Spleen (tissue), 11 donors: ENCODE measurements around the gene PCSK7. TPM values are rescaled to one million over a fixed set of nuclear protein-coding genes. Genes with fewer than 3 reads are reported as not detected.

Experiments
- DNase-seq: peaks from one replicate; pipeline ENCODE4 v3.0.0-alpha.2; 2020
- H3K27ac ChIP-seq, 8 donors: fragments of 200-600 bp; sonication (generic) in 7 of 8; 1 replicate in 4 of 8; 2 replicates in 4 of 8; pipeline versions ENCODE4 v1.5.0 to v1.8.0; 2016 to 2021; ENCODE audit warnings: inconsistent platforms in 4 of 8, mild to moderate bottlenecking in 4 of 8, moderate library complexity in 1 of 8
- H3K27me3 ChIP-seq, 7 donors: fragments of 200-600 bp; sonication (generic) in 6 of 7; replicated peaks in 1 of 7; 1 replicate in 4 of 7; 2 replicates in 3 of 7; pipeline versions ENCODE4 v1.5.0 to v1.8.0; 2016 to 2021; ENCODE audit warnings: inconsistent platforms in 3 of 7, mild to moderate bottlenecking in 1 of 7
- H3K36me3 ChIP-seq, 6 donors: fragments of 200-600 bp; sonication (generic) in 5 of 6; 1 replicate in 4 of 6; 2 replicates in 2 of 6; pipeline versions ENCODE4 v1.5.0 to v1.8.0; 2016 to 2021; ENCODE audit warnings: inconsistent platforms in 2 of 6
- H3K4me1 ChIP-seq, 6 donors: fragments of 200-600 bp; sonication (generic) in 5 of 6; 1 replicate in 3 of 6; 2 replicates in 3 of 6; pipeline versions ENCODE4 v1.5.0 to v1.8.0; 2016 to 2021; ENCODE audit warnings: inconsistent platforms in 3 of 6
- H3K4me3 ChIP-seq, 8 donors: fragments of 200-600 bp; sonication (generic) in 7 of 8; 1 replicate in 4 of 8; 2 replicates in 4 of 8; pipeline versions ENCODE4 v1.5.0 to v1.8.0; 2016 to 2021; ENCODE audit warnings: inconsistent platforms in 4 of 8, mild to moderate bottlenecking in 4 of 8, moderate library complexity in 2 of 8
- H3K9me3 ChIP-seq, 8 donors: fragments of 200-600 bp; sonication (generic) in 7 of 8; 1 replicate in 4 of 8; 2 replicates in 4 of 8; pipeline versions ENCODE4 v1.5.0 to v1.8.0; 2016 to 2021; ENCODE audit warnings: inconsistent platforms in 4 of 8
- POLR2A ChIP-seq, 3 donors: fragments of 450-650 bp; IDR thresholded peaks; one replicate each; pipeline ENCODE4 v1.5.1; 2017; ENCODE audit warnings: antibody characterized with exemption in 3 of 3, mild to moderate bottlenecking in 1 of 3
- POLR2AphosphoS5 ChIP-seq, 3 donors: sonication (generic); formaldehyde crosslinking; IDR thresholded peaks; one replicate each; pipeline ENCODE4 v1.5.1; 2017; ENCODE audit warnings: antibody characterized with exemption in 3 of 3
- WGBS, 5 donors: extraction: QIAGEN DNeasy Blood & Tissue Kit in 3 of 5; methylation state at CpG; one replicate each; pipeline versions ENCODE4 v1.1.5 to v1.1.7; 2013 to 2018; 5-methylcytosine and 5-hydroxymethylcytosine counted together
- intact Hi-C: fragments of 100-400 bp; cut with DNase I; formaldehyde crosslinking; loops from one replicate; pipeline ENCODE4 v1.15.0; 2023; ENCODE audit warnings: low total_unique reads
- polyA plus RNA-seq, 3 donors: library from polyadenylated mRNA; stranded (reverse); fragments of 200-250 nt; gene quantifications; one replicate each; pipeline ENCODE4 v1.2.1, GENCODE V29; 2013
- total RNA-seq, 7 donors: library from RNA; depleted of rRNA in 3 of 7; stranded (reverse); fragments of >200 nt in 3 of 7; fragmentation: NEBNext Ultra II Directional in 4 of 7; extraction: Animal tissue kit (Norgen Biotek cat#: 25700) in 4 of 7; gene quantifications; one replicate each; pipeline versions ENCODE4 v1.1.0 to v1.2.1, GENCODE V29; 2016 to 2021
- TF ChIP-seq, protein P1 (sequence below), 11 experiments: fragments of 200-600 bp in 7 of 11; fragments of 450-650 bp in 4 of 11; sonication (generic) in 4 of 11; IDR thresholded peaks in 8 of 11; conservative IDR thresholded peaks in 3 of 11; 1 replicate in 7 of 11; 2 replicates in 4 of 11; pipeline versions ENCODE4 v1.4.0 to v1.8.0; 2016 to 2021; ENCODE audit warnings: antibody characterized with exemption in 11 of 11, inconsistent platforms in 4 of 11, mild to moderate bottlenecking in 1 of 11
- donor health status: healthy with polysubstance abuse.
- donor health status: DM: no; HTN: no; CAD: no; lungs with moderate emphysema.
- donor health status: DM: no; HTN: no; CAD: no.
- donor health status: Bipolar disorder and iron deficiency.
- donor health status: healthy.
- donor health status: DM: no; HTN: no; CAD: no.
- donor health status: DM: yes; HTN: yes; CAD: no.

The PCSK7 gene
- total and polyA plus RNA-seq, 10 donors = 27.3 to 152 (median 97.3) TPM

DNA sequence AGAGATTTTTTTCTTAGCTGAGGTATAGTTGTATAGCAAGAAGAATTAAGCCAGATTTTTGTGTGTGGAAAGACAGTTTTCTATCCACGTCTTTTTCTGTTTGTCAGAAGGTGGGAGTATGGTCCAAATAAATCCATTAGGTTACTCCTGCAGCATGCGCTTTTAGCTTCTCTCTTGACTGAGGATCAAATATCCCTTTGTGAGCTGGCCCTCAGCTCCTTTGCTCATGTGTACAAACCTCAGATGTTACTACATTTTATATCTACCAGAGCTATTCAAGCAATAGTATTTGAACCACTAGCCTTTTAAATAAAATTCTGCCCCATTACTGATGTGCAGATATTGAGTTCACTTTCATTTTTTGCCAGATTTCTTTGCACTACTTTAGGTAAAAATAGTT is 62.1 kb downstream of the PCSK7 start:
- intact Hi-C loops = no loop called here
- H3K36me3 ChIP-seq = peaks cover 0 to 74% (median 50%) of the 10 kb centered on the region in 6 donors
- TF ChIP-seq POLR2A (IDR thresholded peaks at IDR 0.05) = no peak
- TF ChIP-seq, protein P1, sequence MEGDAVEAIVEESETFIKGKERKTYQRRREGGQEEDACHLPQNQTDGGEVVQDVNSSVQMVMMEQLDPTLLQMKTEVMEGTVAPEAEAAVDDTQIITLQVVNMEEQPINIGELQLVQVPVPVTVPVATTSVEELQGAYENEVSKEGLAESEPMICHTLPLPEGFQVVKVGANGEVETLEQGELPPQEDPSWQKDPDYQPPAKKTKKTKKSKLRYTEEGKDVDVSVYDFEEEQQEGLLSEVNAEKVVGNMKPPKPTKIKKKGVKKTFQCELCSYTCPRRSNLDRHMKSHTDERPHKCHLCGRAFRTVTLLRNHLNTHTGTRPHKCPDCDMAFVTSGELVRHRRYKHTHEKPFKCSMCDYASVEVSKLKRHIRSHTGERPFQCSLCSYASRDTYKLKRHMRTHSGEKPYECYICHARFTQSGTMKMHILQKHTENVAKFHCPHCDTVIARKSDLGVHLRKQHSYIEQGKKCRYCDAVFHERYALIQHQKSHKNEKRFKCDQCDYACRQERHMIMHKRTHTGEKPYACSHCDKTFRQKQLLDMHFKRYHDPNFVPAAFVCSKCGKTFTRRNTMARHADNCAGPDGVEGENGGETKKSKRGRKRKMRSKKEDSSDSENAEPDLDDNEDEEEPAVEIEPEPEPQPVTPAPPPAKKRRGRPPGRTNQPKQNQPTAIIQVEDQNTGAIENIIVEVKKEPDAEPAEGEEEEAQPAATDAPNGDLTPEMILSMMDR (IDR thresholded peaks at IDR 0.05 in 8 of 11, conservative IDR thresholded peaks at IDR 0.05 in 3 of 11) = no peak
- TF ChIP-seq POLR2AphosphoS5 (IDR thresholded peaks at IDR 0.05) = no peak
- WGBS, 5 donors = 82 to 95% (median 85%) methylated on average over 2 of the region's 2 CpGs
- H3K4me3 ChIP-seq = no peak overlapping the region
- peaks cover 0 to 18% (median 3%) of the 10 kb centered on the region in 6 donors for H3K4me1 ChIP-seq
- H3K27ac ChIP-seq = peak overlapping the region in 3 of 8 donors; percentile 17 to 28 (median 18)
- no peaks in the 10 kb centered on the region for H3K9me3 ChIP-seq
- no peaks in the 10 kb centered on the region for H3K27me3 ChIP-seq
- no peak for DNase-seq

DNA sequence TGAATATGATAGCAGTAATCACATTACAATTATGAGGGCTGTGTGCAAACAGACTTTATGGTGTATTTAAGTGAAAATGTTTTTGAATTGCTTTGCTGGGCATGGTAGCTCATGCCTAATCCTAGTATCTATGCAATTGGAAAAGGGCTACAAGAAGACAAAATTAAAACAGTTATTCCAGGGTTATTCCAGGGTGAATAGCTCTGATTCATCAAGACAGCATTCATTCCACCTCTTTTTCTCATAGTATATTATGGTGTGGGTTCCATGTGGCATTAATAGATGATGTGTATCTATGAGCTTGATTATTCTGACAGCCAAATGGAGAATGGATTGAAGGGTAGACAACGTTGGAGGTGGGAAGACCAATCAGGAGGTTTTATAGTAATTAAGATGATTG is 65.4 kb downstream of the PCSK7 start:
- H3K4me3 ChIP-seq = no peak overlapping the region
- TF ChIP-seq, protein P1 (IDR thresholded peaks at IDR 0.05 in 8 of 11, conservative IDR thresholded peaks at IDR 0.05 in 3 of 11) = no peak
- TF ChIP-seq POLR2A (IDR thresholded peaks at IDR 0.05) (no peak), POLR2AphosphoS5 (IDR thresholded peaks at IDR 0.05) (no peak)
- H3K27me3 ChIP-seq = no peaks in the 10 kb centered on the region
- WGBS, 5 donors = 66 to 88% (median 84%) methylated on average over 1 of the region's 1 CpG
- intact Hi-C loops = no loop called here
- H3K27ac ChIP-seq = no peak overlapping the region
- H3K4me1 ChIP-seq = no peaks in the 10 kb centered on the region
- peaks cover 0 to 100% (median 83%) of the 10 kb centered on the region in 6 donors for H3K36me3 ChIP-seq
- H3K9me3 ChIP-seq = no peaks in the 10 kb centered on the region
- DNase-seq = no peak

DNA sequence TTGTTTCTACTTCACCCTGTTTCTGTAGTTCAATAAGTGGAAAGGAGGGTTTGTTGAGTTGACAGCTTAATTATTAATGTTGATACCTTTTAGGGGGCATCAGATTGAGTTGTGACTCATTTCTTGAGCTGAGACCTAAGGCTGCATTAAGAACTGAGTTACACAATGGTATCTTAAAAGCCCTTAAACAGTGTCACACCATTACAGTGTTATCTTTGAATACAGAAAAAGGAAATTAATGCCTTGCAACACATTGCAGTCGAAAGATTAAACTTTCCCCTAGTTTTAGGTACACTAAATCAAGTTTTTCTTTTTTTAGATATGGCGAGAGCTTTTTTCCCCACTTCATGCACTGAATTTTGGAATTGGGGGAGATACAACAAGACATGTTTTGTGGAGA is 71.0 kb downstream of the PCSK7 start:
- TF ChIP-seq, protein P1 (IDR thresholded peaks at IDR 0.05 in 8 of 11, conservative IDR thresholded peaks at IDR 0.05 in 3 of 11) = no peak
- TF ChIP-seq POLR2A (IDR thresholded peaks at IDR 0.05) (no peak), POLR2AphosphoS5 (IDR thresholded peaks at IDR 0.05) (no peak)
- Histone ChIP-seq H3K9me3 (no peaks in the 10 kb centered on the region), H3K36me3 (peaks cover 0 to 98% (median 71%) of the 10 kb centered on the region in 6 donors), H3K4me3 (no peak overlapping the region), H3K4me1 (peaks cover 0 to 34% (median under 1%) of the 10 kb centered on the region in 6 donors), H3K27ac (no peak overlapping the region), H3K27me3 (no peaks in the 10 kb centered on the region)
- intact Hi-C loops = no loop called here
- WGBS, 5 donors = 58 to 79% (median 71%) methylated on average over 2 of the region's 2 CpGs
- no peak for DNase-seq

DNA sequence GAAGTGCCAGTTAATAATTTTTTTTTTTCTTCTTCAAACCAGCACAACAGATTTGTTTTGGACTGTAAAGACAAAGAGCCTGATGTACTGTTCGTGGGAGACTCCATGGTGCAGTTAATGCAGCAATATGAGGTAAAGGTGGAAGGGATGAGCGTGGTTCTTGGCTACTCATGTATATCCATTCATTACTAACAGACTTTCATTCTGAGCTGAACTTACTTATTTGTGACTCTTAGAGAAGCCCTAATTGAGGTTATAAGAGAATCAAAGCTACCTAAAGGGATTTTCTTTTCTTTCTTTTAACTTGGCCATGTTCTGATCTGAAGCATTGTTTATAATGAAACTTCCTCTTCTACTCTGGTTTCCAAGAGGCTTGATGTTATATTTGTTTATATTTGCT is 72.0 kb downstream of the PCSK7 start:
- H3K36me3 ChIP-seq = peaks cover 0 to 98% (median 71%) of the 10 kb centered on the region in 6 donors
- H3K9me3 ChIP-seq = no peaks in the 10 kb centered on the region
- H3K4me3 ChIP-seq = no peak overlapping the region
- intact Hi-C loops = no loop called here
- peaks cover 0 to 44% (median 2%) of the 10 kb centered on the region in 6 donors for H3K4me1 ChIP-seq
- DNase-seq = no peak
- WGBS, 5 donors = 72 to 95% (median 85%) methylated on average over 2 of the region's 2 CpGs
- H3K27me3 ChIP-seq = no peaks in the 10 kb centered on the region
- no peak overlapping the region for H3K27ac ChIP-seq
- TF ChIP-seq POLR2AphosphoS5 (IDR thresholded peaks at IDR 0.05) = no peak
- no peak for TF ChIP-seq POLR2A (IDR thresholded peaks at IDR 0.05)
- TF ChIP-seq, protein P1 (IDR thresholded peaks at IDR 0.05 in 8 of 11, conservative IDR thresholded peaks at IDR 0.05 in 3 of 11) = no peak
